GM12801 (cell line): ENCODE data around the gene PLXNA1.

Source experiments
- TF ChIP-seq, protein P1 (sequence below): IDR thresholded peaks from one replicate; pipeline ENCODE4 v1.5.1; 2011; ENCODE audit warnings: control low read depth; ENCODE audit not compliant: insufficient read length; ENCODE audit errors: extremely low read depth

The PLXNA1 gene

DNA sequence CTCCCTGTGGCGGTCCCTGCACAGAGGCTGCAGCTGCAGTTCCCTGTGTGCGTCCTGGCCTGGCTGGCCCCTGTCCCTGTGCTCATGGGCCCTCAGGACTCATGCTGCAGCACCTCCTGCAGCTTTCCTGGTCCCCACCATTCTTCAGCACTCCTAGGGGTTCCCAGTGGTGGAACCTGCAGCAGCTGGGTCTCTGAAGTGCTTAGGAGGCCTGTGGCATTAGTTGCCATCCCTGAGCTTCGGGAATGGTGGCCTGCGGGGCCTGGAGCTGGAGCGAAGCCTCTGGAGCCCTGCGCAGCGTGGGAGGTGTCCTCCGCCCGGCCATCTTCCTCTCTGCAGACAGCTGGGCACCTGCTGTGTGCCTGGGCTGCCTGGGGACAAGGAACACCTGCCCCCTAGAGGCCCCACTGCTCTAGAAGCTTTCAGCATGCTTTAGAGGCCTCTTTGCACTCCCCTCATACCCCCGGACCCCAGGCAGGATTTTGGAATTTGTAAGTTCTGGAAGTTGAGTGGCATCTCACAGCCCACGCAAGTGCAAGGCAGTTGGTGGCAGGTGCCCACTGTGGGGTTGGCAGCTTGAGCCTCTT, 13.1 kb downstream of the PLXNA1 start:
- TF ChIP-seq, protein P1, sequence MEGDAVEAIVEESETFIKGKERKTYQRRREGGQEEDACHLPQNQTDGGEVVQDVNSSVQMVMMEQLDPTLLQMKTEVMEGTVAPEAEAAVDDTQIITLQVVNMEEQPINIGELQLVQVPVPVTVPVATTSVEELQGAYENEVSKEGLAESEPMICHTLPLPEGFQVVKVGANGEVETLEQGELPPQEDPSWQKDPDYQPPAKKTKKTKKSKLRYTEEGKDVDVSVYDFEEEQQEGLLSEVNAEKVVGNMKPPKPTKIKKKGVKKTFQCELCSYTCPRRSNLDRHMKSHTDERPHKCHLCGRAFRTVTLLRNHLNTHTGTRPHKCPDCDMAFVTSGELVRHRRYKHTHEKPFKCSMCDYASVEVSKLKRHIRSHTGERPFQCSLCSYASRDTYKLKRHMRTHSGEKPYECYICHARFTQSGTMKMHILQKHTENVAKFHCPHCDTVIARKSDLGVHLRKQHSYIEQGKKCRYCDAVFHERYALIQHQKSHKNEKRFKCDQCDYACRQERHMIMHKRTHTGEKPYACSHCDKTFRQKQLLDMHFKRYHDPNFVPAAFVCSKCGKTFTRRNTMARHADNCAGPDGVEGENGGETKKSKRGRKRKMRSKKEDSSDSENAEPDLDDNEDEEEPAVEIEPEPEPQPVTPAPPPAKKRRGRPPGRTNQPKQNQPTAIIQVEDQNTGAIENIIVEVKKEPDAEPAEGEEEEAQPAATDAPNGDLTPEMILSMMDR, result no peak

DNA sequence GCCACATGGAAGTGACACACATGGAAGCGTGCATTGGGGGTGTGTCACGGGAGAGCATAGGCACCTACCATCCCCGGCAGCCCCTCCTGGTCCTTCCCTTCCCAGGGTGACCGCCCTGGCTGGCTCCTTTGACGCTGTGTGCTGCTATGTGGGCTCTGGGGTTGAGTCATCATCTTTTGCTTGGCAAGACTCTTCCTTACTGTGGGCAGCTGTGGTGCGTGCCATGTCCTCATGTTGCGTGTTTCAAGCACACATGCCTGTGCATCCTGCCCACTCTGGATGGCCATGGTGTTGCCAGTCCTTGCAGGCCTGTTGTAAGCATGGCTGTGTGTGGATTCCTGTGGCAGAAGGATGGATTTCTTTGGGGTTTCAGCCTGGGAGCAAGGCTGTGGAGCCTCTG, 14.0 kb downstream of the PLXNA1 start:
- TF ChIP-seq, protein P1, result no peak

DNA sequence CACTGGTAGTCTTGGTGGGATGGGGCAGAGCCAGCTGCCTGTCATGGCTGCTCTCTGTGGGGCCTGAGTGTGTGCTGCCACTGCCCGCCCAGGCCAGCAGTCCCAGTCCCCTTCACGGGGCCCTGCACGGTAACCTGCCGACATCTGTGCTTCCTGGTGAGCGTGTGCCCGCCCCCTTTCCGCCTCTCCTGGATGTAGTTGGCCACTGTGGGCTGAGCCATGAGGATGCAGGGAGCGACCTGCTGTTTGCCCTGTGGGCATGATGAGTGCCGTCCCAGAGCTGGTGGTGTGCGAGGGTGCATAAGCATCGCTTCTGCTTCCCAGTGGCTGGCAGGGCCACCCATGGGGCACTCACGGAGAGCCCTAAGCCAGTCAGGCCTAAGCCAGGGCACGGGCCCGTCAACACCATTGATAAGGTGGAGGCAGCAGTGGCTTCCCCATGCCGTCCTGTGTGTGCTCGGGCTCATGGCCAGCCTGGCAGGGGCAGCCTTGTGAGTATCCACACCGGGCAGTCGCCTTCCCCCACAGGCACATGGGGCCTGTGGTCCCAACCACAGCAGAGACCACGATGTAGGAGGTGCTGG, 14.6 kb downstream of the PLXNA1 start:
- TF ChIP-seq, protein P1, result no peak

DNA sequence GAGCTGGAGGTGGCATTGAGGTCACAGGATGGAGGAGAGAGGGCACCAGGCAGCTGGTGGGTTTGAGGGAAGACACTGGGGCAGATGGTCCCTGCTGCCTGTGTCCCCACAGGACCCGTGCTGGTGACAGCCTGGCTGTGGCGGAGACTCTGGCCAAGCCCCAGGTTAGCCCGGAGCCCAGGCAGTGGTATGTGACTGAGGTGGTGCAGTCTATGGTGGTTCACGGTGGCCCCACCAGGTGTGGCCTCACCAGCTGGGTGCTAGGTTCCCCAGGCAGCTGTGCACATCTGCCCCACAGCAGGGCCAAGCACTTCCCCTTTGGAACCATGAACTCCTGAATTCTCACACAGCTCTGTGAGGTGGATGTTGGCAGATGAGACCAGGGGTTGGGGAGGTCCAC, 15.4 kb downstream of the PLXNA1 start:
- TF ChIP-seq, protein P1, result no peak

DNA sequence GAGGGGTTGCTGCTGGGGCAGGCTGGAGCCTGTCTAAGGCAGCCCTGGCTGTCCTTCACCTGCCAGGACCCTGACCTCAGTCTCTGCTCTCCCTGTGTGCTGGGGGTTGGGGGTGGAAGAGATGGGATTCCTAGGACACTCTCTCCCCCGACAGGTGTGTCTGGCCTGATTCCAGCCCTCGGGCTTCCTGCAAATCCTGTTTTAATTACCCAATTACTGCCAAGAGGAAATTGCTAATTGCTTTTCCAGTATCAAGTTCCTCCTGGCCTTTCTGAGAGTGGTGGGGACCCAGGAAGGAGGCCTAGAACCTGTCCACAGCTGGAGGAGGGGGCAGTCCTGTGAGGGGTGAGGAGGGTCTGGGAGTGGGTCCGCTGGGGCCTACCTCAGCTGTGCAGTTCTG, 15.8 kb downstream of the PLXNA1 start:
- TF ChIP-seq, protein P1, result no peak

DNA sequence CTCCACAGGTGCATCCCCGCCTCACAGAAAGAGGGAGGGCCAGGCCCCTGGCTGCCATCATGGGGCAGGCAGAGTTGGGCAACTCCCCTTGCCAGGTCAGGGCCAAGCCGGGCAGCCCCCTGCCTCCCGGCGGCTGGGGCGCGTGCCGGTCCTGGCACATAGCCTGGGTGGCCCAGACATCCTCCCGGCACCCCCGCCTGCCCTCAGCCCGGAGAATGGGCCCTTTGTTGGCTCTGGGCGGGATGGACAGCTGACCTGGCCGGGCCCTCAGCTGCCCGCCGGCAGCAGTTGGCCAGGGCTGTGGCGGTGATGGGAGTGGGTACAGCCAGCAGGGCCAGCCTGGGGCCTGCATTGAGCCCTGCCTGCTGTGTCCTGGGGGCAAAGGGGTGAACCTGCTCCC, 16.5 kb downstream of the PLXNA1 start:
- TF ChIP-seq, protein P1, result no peak

DNA sequence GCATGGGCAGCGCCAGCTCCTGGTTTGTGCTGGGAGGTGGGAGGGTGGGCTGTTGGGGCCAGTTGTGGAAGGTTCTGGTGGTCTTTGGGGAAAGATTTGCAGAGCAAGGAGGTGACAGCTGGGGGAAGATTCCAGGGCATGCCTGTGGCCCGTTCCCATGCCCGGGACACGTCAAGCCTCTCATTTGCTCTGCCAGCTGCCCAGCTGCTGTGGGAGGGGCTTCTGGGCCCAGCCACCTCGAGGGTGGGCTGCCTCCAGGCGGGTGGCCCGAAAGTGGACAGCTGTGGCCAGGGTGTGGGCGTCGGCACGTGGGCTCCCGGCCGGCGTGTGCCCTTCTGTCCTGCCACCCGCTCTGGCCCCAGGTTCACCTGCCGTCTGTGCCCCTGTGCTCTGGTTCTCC, 17.2 kb downstream of the PLXNA1 start:
- TF ChIP-seq, protein P1, result no peak
